GM19035 (cell line): ENCODE data around the gene PDXDC1.
"Not testable (repeated sequence)": the region's sequence is repeated elsewhere in the genome, so short reads cannot be mapped to it uniquely, and the experiment has no call there.

Source experiments
- ATAC-seq: cut with Tn5 transposase; IDR thresholded peaks from one replicate; pipeline ENCODE4 v1.9.1; 2021; ENCODE audit not compliant: unreplicated experiment

Gene PDXDC1

GRCh38 chr16:14974656-14975417 is at the start of gene PDXDC1:
PDXDC1 (plus strand) TSS chr16:14975026; CDS start chr16:14975200, 174 bp downstream.
- ATAC-seq, result peak; percentile 91

GRCh38 chr16:14928064-14928714 is 46.6 kb upstream of the PDXDC1 start:
- not testable (repeated sequence) for ATAC-seq

GRCh38 chr16:14929176-14929575 is 45.6 kb upstream of the PDXDC1 start:
- not testable (repeated sequence) for ATAC-seq

GRCh38 chr16:14930246-14930645 is 44.6 kb upstream of the PDXDC1 start:
- ATAC-seq, result not testable (repeated sequence)

- ATAC-seq, result not testable (repeated sequence)
These were observed 43.9 kb upstream of the PDXDC1 start for GRCh38 chr16:14930971-14931370.

- ATAC-seq, result not testable (repeated sequence)
These were observed 42.0 kb upstream of the PDXDC1 start for GRCh38 chr16:14932581-14933375.

- ATAC-seq, result not testable (repeated sequence)
These were observed 37.7 kb upstream of the PDXDC1 start, which contains the start of gene NPIPA1 for GRCh38 chr16:14937143-14937542. NPIPA1 (plus strand) TSS chr16:14937443; CDS start chr16:14937443, 0 bp downstream.

GRCh38 chr16:14937994-14938393 is 36.8 kb upstream of the PDXDC1 start:
- ATAC-seq, result not testable (repeated sequence)

GRCh38 chr16:14942686-14943085 is 32.1 kb upstream of the PDXDC1 start:
- ATAC-seq, result not testable (repeated sequence)

GRCh38 chr16:14955546-14956231 is 19.1 kb upstream of the PDXDC1 start:
- no peak for ATAC-seq

- no peak for ATAC-seq
These were observed 17.1 kb upstream of the PDXDC1 start for GRCh38 chr16:14957576-14958322.

GRCh38 chr16:14958323-14958600 is 16.6 kb upstream of the PDXDC1 start:
- no peak for ATAC-seq

- no peak for ATAC-seq
These were observed 15.9 kb upstream of the PDXDC1 start for GRCh38 chr16:14958970-14959369.

GRCh38 chr16:14961405-14962186 is 13.2 kb upstream of the PDXDC1 start:
- ATAC-seq, result no peak

- no peak for ATAC-seq
These were observed 11.3 kb upstream of the PDXDC1 start for GRCh38 chr16:14963281-14964173.

- no peak for ATAC-seq
These were observed 9.5 kb upstream of the PDXDC1 start for GRCh38 chr16:14965328-14965727.

GRCh38 chr16:14969795-14970194 is 5.0 kb upstream of the PDXDC1 start:
- ATAC-seq, result not testable (repeated sequence)

GRCh38 chr16:14971621-14972228 is 3.1 kb upstream of the PDXDC1 start:
- ATAC-seq, result not testable (repeated sequence)
